Brain microvascular endothelial cell (primary cell): ENCODE measurements around the gene PTPRD.

Experiments used
- DNase-seq: peaks from one replicate; pipeline ENCODE4 v3.0.0-alpha.2; 2020
- H3K27ac ChIP-seq: fragments of 250-450 bp; sonication (Bioruptor Pico); 2 replicates; pipeline ENCODE4 v1.5.1; 2020; ENCODE audit warnings: mild to moderate bottlenecking, moderate library complexity
- H3K27me3 ChIP-seq: fragments of 250-450 bp; sonication (Bioruptor Pico); replicated peaks from 2 replicates; pipeline ENCODE4 v1.5.1; 2020; ENCODE audit warnings: mild to moderate bottlenecking
- H3K36me3 ChIP-seq: fragments of 250-450 bp; sonication (Bioruptor Pico); replicated peaks from 2 replicates; pipeline ENCODE4 v1.5.1; 2020; ENCODE audit warnings: mild to moderate bottlenecking
- H3K4me3 ChIP-seq: 2 replicates; pipeline ENCODE4 v1.5.1; 2011; ENCODE audit warnings: low read depth, mild to moderate bottlenecking, control low read depth, low read length, moderate library complexity
- in situ Hi-C: cut with HindIII; loops from 2 replicates; pipeline ENCODE4 v1.10.0; 2017; ENCODE audit warnings: low sequenced_read_pairs, low pct_ligation_motif_present
- TF ChIP-seq, protein P1 (sequence below): IDR thresholded peaks from 2 replicates; pipeline ENCODE4 v1.5.1; 2011; ENCODE audit warnings: low read depth, mild to moderate bottlenecking, moderate library complexity, low read length, control low read depth, inconsistent platforms; ENCODE audit errors: missing control alignments

Gene PTPRD

DNA sequence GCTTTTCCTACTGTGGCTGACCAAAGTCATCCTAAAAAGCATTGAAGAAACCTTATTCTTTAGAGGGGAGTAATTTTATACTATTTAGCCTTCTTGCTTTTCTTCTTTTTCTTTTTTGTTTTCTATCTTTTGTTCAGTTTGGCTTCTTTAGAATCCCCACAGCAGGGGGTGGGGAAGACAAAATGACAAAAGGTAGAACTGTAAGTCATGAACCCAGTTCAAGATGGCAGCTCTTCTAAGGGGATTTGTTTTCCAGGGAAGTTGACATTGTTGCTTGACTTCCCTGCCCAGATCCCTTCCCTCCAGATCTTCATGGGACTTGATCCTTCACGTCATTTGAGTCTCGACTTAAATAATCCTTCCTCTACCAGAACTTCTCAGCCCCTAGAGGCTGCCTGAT, 2120.8 kb downstream of the PTPRD start:
- H3K36me3 ChIP-seq, result no peaks in the 10 kb centered on the region
- no peaks in the 10 kb centered on the region for H3K27me3 ChIP-seq
- H3K27ac ChIP-seq, result no peak overlapping the region
- H3K4me3 ChIP-seq, result no peak overlapping the region
- TF ChIP-seq, protein P1, sequence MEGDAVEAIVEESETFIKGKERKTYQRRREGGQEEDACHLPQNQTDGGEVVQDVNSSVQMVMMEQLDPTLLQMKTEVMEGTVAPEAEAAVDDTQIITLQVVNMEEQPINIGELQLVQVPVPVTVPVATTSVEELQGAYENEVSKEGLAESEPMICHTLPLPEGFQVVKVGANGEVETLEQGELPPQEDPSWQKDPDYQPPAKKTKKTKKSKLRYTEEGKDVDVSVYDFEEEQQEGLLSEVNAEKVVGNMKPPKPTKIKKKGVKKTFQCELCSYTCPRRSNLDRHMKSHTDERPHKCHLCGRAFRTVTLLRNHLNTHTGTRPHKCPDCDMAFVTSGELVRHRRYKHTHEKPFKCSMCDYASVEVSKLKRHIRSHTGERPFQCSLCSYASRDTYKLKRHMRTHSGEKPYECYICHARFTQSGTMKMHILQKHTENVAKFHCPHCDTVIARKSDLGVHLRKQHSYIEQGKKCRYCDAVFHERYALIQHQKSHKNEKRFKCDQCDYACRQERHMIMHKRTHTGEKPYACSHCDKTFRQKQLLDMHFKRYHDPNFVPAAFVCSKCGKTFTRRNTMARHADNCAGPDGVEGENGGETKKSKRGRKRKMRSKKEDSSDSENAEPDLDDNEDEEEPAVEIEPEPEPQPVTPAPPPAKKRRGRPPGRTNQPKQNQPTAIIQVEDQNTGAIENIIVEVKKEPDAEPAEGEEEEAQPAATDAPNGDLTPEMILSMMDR, result no peak
- in situ Hi-C loops, result no loop called here
- no peak for DNase-seq

GRCh38 chr9:8491563-8491962, 2121.2 kb downstream of the PTPRD start:
- H3K27me3 ChIP-seq, result no peaks in the 10 kb centered on the region
- in situ Hi-C loops, result no loop called here

GRCh38 chr9:8489835-8490234, 2123.0 kb downstream of the PTPRD start:
- in situ Hi-C loops, result no loop called here
- H3K27me3 ChIP-seq, result no peaks in the 10 kb centered on the region
- H3K27ac ChIP-seq, result no peak overlapping the region
- no peak for DNase-seq
- TF ChIP-seq, protein P1, result no peak
- no peak overlapping the region for H3K4me3 ChIP-seq
- no peaks in the 10 kb centered on the region for H3K36me3 ChIP-seq

More at GRCh38 chr9:8491563-8491962, 2121.2 kb downstream of the PTPRD start:
- DNase-seq, result no peak
- no peak overlapping the region for H3K27ac ChIP-seq
- TF ChIP-seq, protein P1, result no peak
- no peak overlapping the region for H3K4me3 ChIP-seq
- H3K36me3 ChIP-seq, result no peaks in the 10 kb centered on the region

- peak; percentile 57 for DNase-seq
- TF ChIP-seq, protein P1, result peak; percentile 65
- H3K4me3 ChIP-seq, result no peak overlapping the region
- H3K36me3 ChIP-seq, result no peaks in the 10 kb centered on the region
- no peak overlapping the region for H3K27ac ChIP-seq
- H3K27me3 ChIP-seq, result no peaks in the 10 kb centered on the region
- in situ Hi-C loops, result no loop called here
These were observed 2126.7 kb downstream of the PTPRD start for GRCh38 chr9:8486095-8486494.

- no peak for DNase-seq
- H3K36me3 ChIP-seq, result no peaks in the 10 kb centered on the region
- no peak overlapping the region for H3K27ac ChIP-seq
- in situ Hi-C loops, result no loop called here
- TF ChIP-seq, protein P1, result no peak
- no peak overlapping the region for H3K4me3 ChIP-seq
- H3K27me3 ChIP-seq, result no peaks in the 10 kb centered on the region
These were observed 2128.1 kb downstream of the PTPRD start for GRCh38 chr9:8484597-8485191.

DNA sequence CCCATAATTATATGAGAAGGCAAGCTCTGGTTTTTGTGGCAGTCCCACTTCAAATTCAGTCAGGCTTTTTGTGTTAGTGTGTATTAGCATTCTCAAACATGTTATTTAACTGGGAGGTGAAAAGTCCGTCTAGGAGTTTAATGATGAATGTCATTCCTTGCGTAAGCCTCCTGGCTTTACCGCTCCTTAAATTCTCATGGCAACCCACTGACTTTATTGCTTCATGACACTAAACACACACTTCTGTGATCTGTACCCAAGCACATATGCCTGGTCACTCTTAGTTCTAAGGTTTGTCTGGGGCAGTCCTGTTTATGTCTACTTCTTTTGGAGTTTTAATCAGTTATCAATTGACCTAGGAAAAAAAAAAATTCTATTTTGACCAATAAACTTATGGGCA, 2135.4 kb downstream of the PTPRD start:
- in situ Hi-C loops, result no loop called here
- Histone ChIP-seq H3K27me3 (no peaks in the 10 kb centered on the region), H3K36me3 (no peaks in the 10 kb centered on the region), H3K27ac (no peak overlapping the region), H3K4me3 (no peak overlapping the region)
- TF ChIP-seq, protein P1, result no peak
- no peak for DNase-seq
